ENCODE data around the gene ATP1A1. TPM values are rescaled to one million over a fixed set of nuclear protein-coding genes. Genes with fewer than 3 reads are reported as not detected.

ATP1A1 gene
- total and polyA plus RNA-seq, 12 donors = 73.6 to 624 (median 203) TPM

GRCh38 chr1:116337398-116337797, 35.6 kb upstream of the ATP1A1 start:
- intact Hi-C loops (cut with DNase I) = no loop called here
- no peak for TF ChIP-seq CTCF (IDR thresholded peaks at IDR 0.05)

GRCh38 chr1:116338400-116338799, 34.6 kb upstream of the ATP1A1 start:
- no peaks in the 10 kb centered on the region for H3K9me3 ChIP-seq
- ATAC-seq (no peak), DNase-seq (no peak)
- no peaks in the 10 kb centered on the region for H3K36me3 ChIP-seq
- no peaks in the 10 kb centered on the region for H3K27me3 ChIP-seq
- peaks cover 0 to 20% (median 16%) of the 10 kb centered on the region in 9 donors for H3K4me1 ChIP-seq
- WGBS, 2 donors = 79 to 91% methylated on average over 2 of the region's 2 CpGs
- no peak overlapping the region for H3K27ac ChIP-seq
- intact Hi-C loops (cut with DNase I) = no loop called here
- no peak overlapping the region for H3K4me3 ChIP-seq
- no peak for TF ChIP-seq CTCF (IDR thresholded peaks at IDR 0.05)

More at GRCh38 chr1:116337398-116337797, 35.6 kb upstream of the ATP1A1 start:
- ATAC-seq (no peak), DNase-seq (no peak)
- H3K4me3 ChIP-seq = no peak overlapping the region
- WGBS, 2 donors = 94 to 95% methylated on average over 7 of the region's 7 CpGs
- H3K27ac ChIP-seq = no peak overlapping the region
- H3K36me3 ChIP-seq = no peaks in the 10 kb centered on the region
- no peaks in the 10 kb centered on the region for H3K27me3 ChIP-seq
- H3K9me3 ChIP-seq = no peaks in the 10 kb centered on the region
- peaks cover 0 to 20% (median 16%) of the 10 kb centered on the region in 9 donors for H3K4me1 ChIP-seq

- peaks cover 0 to 2% (median 0%) of the 10 kb centered on the region in 9 donors for H3K4me1 ChIP-seq
- no peak overlapping the region for H3K4me3 ChIP-seq
- WGBS, 2 donors = 83 to 94% methylated on average over 2 of the region's 2 CpGs
- no peaks in the 10 kb centered on the region for H3K9me3 ChIP-seq
- intact Hi-C loops (cut with DNase I) = no loop called here
- DNase-seq (no peak), ATAC-seq (no peak)
- H3K27me3 ChIP-seq = no peaks in the 10 kb centered on the region
- no peak for TF ChIP-seq CTCF (IDR thresholded peaks at IDR 0.05)
- H3K27ac ChIP-seq = no peak overlapping the region
- H3K36me3 ChIP-seq = no peaks in the 10 kb centered on the region
Observed at GRCh38 chr1:116340506-116341231, 32.4 kb upstream of the ATP1A1 start.

- Histone ChIP-seq H3K4me1 (peaks cover 0 to 11% (median 0%) of the 10 kb centered on the region in 9 donors), H3K4me3 (no peak overlapping the region), H3K27me3 (no peaks in the 10 kb centered on the region), H3K9me3 (no peaks in the 10 kb centered on the region), H3K27ac (no peak overlapping the region), H3K36me3 (no peaks in the 10 kb centered on the region)
- intact Hi-C loops (cut with DNase I) = no loop called here
- DNase-seq (no peak), ATAC-seq (no peak)
- no peak for TF ChIP-seq CTCF (IDR thresholded peaks at IDR 0.05)
- WGBS, 2 donors = 87 to 90% methylated on average over 4 of the region's 4 CpGs
Observed at GRCh38 chr1:116343019-116343418, 30.0 kb upstream of the ATP1A1 start.
